ENCODE results near the gene PIP4K2A. TPM values are rescaled to one million over a fixed set of nuclear protein-coding genes. Genes with fewer than 3 reads are reported as not detected.

PIP4K2A gene
- total RNA-seq, 2 donors from 2014 or later = 13.2 to 17.4 TPM

- DNase-seq (ENCODE audit: low spot score) = no peak
- intact Hi-C loops (cut with DNase I) = no loop called here
- H3K36me3 ChIP-seq = no peaks in the 10 kb centered on the region
- no peaks in the 10 kb centered on the region for H3K4me1 ChIP-seq (replicated peaks)
- TF ChIP-seq, protein P1, sequence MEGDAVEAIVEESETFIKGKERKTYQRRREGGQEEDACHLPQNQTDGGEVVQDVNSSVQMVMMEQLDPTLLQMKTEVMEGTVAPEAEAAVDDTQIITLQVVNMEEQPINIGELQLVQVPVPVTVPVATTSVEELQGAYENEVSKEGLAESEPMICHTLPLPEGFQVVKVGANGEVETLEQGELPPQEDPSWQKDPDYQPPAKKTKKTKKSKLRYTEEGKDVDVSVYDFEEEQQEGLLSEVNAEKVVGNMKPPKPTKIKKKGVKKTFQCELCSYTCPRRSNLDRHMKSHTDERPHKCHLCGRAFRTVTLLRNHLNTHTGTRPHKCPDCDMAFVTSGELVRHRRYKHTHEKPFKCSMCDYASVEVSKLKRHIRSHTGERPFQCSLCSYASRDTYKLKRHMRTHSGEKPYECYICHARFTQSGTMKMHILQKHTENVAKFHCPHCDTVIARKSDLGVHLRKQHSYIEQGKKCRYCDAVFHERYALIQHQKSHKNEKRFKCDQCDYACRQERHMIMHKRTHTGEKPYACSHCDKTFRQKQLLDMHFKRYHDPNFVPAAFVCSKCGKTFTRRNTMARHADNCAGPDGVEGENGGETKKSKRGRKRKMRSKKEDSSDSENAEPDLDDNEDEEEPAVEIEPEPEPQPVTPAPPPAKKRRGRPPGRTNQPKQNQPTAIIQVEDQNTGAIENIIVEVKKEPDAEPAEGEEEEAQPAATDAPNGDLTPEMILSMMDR (IDR thresholded peaks at IDR 0.05) = no peak
- H3K9me3 ChIP-seq = no peaks in the 10 kb centered on the region
- no peak overlapping the region for H3K4me3 ChIP-seq
- H3K27me3 ChIP-seq (replicated peaks; ENCODE audit: insufficient read depth) = no peaks in the 10 kb centered on the region
- WGBS = 100% methylated on average over 1 of the region's 1 CpG
- no peak overlapping the region for H3K27ac ChIP-seq
Measured at GRCh38 chr10:22676435-22676834, 37.9 kb downstream of the PIP4K2A start.

GRCh38 chr10:22674573-22674930 lies 39.8 kb downstream of the PIP4K2A start:
- DNase-seq (ENCODE audit: low spot score) = no peak

GRCh38 chr10:22673785-22674572 lies 40.4 kb downstream of the PIP4K2A start:
- intact Hi-C loops (cut with DNase I) = no loop called here
- Histone ChIP-seq H3K27me3 (replicated peaks; ENCODE audit: insufficient read depth) (no peaks in the 10 kb centered on the region), H3K9me3 (no peaks in the 10 kb centered on the region), H3K36me3 (no peaks in the 10 kb centered on the region), H3K27ac (no peak overlapping the region), H3K4me1 (replicated peaks) (no peaks in the 10 kb centered on the region), H3K4me3 (no peak overlapping the region)
- WGBS = 89% methylated on average over 2 of the region's 2 CpGs
- no peak for TF ChIP-seq POLR2AphosphoS5 (IDR thresholded peaks at IDR 0.05)
- TF ChIP-seq, protein P1 (IDR thresholded peaks at IDR 0.05) = no peak
- TF ChIP-seq POLR2A (IDR thresholded peaks at IDR 0.05) = no peak
- no peak for DNase-seq (ENCODE audit: low spot score)

More at GRCh38 chr10:22674573-22674930, 39.8 kb downstream of the PIP4K2A start:
- Histone ChIP-seq H3K4me1 (replicated peaks) (no peaks in the 10 kb centered on the region), H3K27me3 (replicated peaks; ENCODE audit: insufficient read depth) (no peaks in the 10 kb centered on the region), H3K36me3 (no peaks in the 10 kb centered on the region), H3K4me3 (no peak overlapping the region), H3K27ac (no peak overlapping the region), H3K9me3 (no peaks in the 10 kb centered on the region)
- 82% methylated on average over 3 of the region's 3 CpGs for WGBS
- intact Hi-C loops (cut with DNase I) = no loop called here
- TF ChIP-seq, protein P1 (IDR thresholded peaks at IDR 0.05) = no peak
- TF ChIP-seq POLR2A (IDR thresholded peaks at IDR 0.05) (no peak), POLR2AphosphoS5 (IDR thresholded peaks at IDR 0.05) (no peak)

DNA sequence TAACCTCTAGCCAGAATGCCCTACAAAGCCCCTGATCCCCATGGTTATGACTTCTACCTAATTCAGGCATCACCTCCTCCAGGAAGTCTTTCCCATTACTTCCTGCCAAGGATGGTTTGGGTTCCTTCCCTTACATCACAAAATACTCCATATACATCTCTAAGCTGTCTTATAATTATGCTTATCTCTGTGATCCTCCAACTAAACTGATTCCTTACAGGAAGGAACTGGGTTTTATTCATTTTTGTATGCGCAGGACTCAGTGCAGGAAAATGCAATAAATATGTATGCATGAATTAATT lies 41.3 kb downstream of the PIP4K2A start:
- Histone ChIP-seq H3K4me3 (no peak overlapping the region), H3K9me3 (no peaks in the 10 kb centered on the region), H3K36me3 (no peaks in the 10 kb centered on the region), H3K4me1 (replicated peaks) (no peaks in the 10 kb centered on the region), H3K27ac (no peak overlapping the region), H3K27me3 (replicated peaks; ENCODE audit: insufficient read depth) (no peaks in the 10 kb centered on the region)
- no peak for DNase-seq (ENCODE audit: low spot score)
- TF ChIP-seq POLR2A (IDR thresholded peaks at IDR 0.05) = no peak
- no peak for TF ChIP-seq POLR2AphosphoS5 (IDR thresholded peaks at IDR 0.05)
- TF ChIP-seq, protein P1 (IDR thresholded peaks at IDR 0.05) = no peak
- intact Hi-C loops (cut with DNase I) = no loop called here
- WGBS = 93% methylated on average over 1 of the region's 1 CpG

DNA sequence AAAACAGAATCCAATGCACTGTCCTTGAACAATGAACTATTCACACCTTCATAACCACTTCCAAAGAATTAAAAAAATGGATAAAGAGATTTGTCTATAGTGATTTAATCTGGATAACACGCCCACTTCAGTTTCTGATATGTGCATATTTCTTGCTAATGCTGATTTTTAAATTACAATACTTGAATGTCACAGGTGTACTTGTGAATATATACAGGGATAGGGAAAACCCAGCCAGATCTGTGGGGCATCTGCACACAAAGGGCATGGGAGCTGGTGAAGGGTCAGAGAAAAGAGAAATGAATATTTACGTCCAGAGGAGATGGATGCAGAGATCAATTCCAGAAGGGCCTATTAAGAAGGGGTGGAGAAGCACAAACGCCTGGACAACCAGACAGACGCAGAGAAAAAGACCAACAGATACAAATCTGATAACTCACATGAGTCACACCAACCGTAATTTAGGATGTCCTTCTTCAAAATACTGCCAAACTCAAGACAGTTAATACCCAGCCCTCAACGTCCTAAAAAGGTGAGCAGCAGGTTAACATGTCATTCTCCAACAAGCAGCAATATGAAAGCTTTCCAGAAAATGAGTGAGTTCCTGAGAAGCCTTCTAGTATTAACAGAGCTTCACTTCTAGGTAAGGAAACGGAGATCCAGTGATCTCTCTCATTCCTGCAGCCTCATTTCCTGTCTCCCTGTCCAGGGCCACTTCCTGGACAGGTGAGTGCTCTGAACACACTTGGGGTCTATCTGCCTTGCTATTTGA lies 41.9 kb downstream of the PIP4K2A start:
- intact Hi-C loops (cut with DNase I) = no loop called here
- Histone ChIP-seq H3K4me3 (no peak overlapping the region), H3K36me3 (no peaks in the 10 kb centered on the region), H3K27me3 (replicated peaks; ENCODE audit: insufficient read depth) (no peaks in the 10 kb centered on the region), H3K27ac (no peak overlapping the region), H3K9me3 (no peaks in the 10 kb centered on the region), H3K4me1 (replicated peaks) (no peaks in the 10 kb centered on the region)
- TF ChIP-seq POLR2AphosphoS5 (IDR thresholded peaks at IDR 0.05) = no peak
- no peak for TF ChIP-seq POLR2A (IDR thresholded peaks at IDR 0.05)
- TF ChIP-seq, protein P1 (IDR thresholded peaks at IDR 0.05) = no peak
- no peak for DNase-seq (ENCODE audit: low spot score)
- WGBS = 66% methylated on average over 7 of the region's 7 CpGs

All from prostate gland (tissue), 2 donors.